PC-3 (cell line): ENCODE data around the gene SH3BP1. TPM values are rescaled to one million over a fixed set of nuclear protein-coding genes. Genes with fewer than 3 reads are reported as not detected.

ENCODE experiments used
- ATAC-seq: fragments of 200-7000 bp; cut with Tn5 transposase; 2 replicates; pipeline ENCODE4 v1.9.1; 2020; ENCODE audit warnings: mild to moderate bottlenecking, moderate library complexity
- BruUV-seq: library from RNA; stranded (reverse); fragments of 400-500 nt; replicated peaks from 2 replicates; lab custom pipeline; 2021; lab: Mats Ljungman, UMichigan
- CTCF ChIA-PET: fragments of 300-600 bp; sonication (Branson Sonifier 250); formaldehyde crosslinking; loops from one replicate; lab custom pipeline; 2022; ENCODE audit warnings: antibody characterized with exemption; lab: Charles Lee
- POLR2A ChIA-PET: fragments of 300-600 bp; sonication (Branson Sonifier 250); formaldehyde crosslinking; loops from one replicate; lab custom pipeline; 2022; ENCODE audit warnings: antibody characterized with exemption; ENCODE audit not compliant: unreplicated experiment; lab: Charles Lee
- DNase-seq: peaks from one replicate; pipeline ENCODE4 v3.0.0-alpha.2; 2015
- H2AFZ ChIP-seq: fragments of 300-600 bp; sonication (generic); 2 replicates; pipeline ENCODE4 v1.6.0; 2016; ENCODE audit warnings: antibody characterized with exemption, low read length
- H3F3A ChIP-seq: fragments of 300-600 bp; sonication (generic); one replicate; pipeline ENCODE4 v1.6.0; 2017; ENCODE audit warnings: antibody characterized with exemption, low read length, control low read depth, mild to moderate bottlenecking; ENCODE audit not compliant: unreplicated experiment
- H3K27ac ChIP-seq: fragments of 300-600 bp; sonication (generic); 2 replicates; pipeline ENCODE4 v1.5.1; 2016; ENCODE audit warnings: mild to moderate bottlenecking, low read length
- H3K27me3 ChIP-seq: fragments of 300-600 bp; sonication (generic); 2 replicates; pipeline ENCODE4 v1.6.1; 2016; ENCODE audit warnings: low read length, mixed read lengths
- H3K36me3 ChIP-seq: fragments of 300-600 bp; sonication (generic); 2 replicates; pipeline ENCODE4 v1.6.1; 2016; ENCODE audit warnings: low read depth, mixed run types, low read length, mixed read lengths
- H3K4me1 ChIP-seq: fragments of 300-600 bp; sonication (generic); 2 replicates; pipeline ENCODE4 v1.5.1; 2016; ENCODE audit warnings: low read length; ENCODE audit not compliant: insufficient read depth
- H3K4me2 ChIP-seq: fragments of 300-600 bp; sonication (generic); 2 replicates; pipeline ENCODE4 v1.6.0; 2016; ENCODE audit warnings: low read length
- H3K4me3 ChIP-seq: fragments of 300-600 bp; sonication (generic); 2 replicates; pipeline ENCODE4 v1.5.1; 2016; ENCODE audit warnings: mild to moderate bottlenecking, low read length, mixed read lengths
- H3K79me2 ChIP-seq: fragments of 300-600 bp; sonication (generic); 2 replicates; pipeline ENCODE4 v1.6.1; 2017; ENCODE audit warnings: low read length, mixed read lengths
- H3K9ac ChIP-seq: fragments of 300-600 bp; sonication (generic); 2 replicates; pipeline ENCODE4 v1.6.0; 2016; ENCODE audit warnings: mild to moderate bottlenecking, low read length
- H3K9me2 ChIP-seq: fragments of 300-600 bp; sonication (generic); replicated peaks from 2 replicates; pipeline ENCODE4 v1.6.1; 2016; ENCODE audit warnings: mixed run types, low read length, mixed read lengths
- H3K9me3 ChIP-seq: fragments of 300-600 bp; sonication (generic); 2 replicates; pipeline ENCODE4 v1.6.1; 2016; ENCODE audit warnings: low read length, mixed read lengths
- H4K20me1 ChIP-seq: fragments of 300-600 bp; sonication (generic); 2 replicates; pipeline ENCODE4 v1.6.1; 2016; ENCODE audit warnings: low read length, mixed read lengths
- EZH2 ChIP-seq: fragments of 300-600 bp; sonication (generic); IDR thresholded peaks from one replicate; pipeline ENCODE4 v1.6.1; 2017; ENCODE audit warnings: antibody characterized with exemption, mild to moderate bottlenecking, low read length; ENCODE audit not compliant: unreplicated experiment
- EZH2phosphoT487 ChIP-seq: fragments of 300-600 bp; sonication (generic); IDR thresholded peaks from 2 replicates; pipeline ENCODE4 v1.6.1; 2018; ENCODE audit warnings: mild to moderate bottlenecking, antibody characterized with exemption, low read length, borderline replicate concordance
- intact Hi-C: fragments of 100-400 bp; cut with micrococcal nuclease; formaldehyde crosslinking; loops from 2 replicates; pipeline ENCODE4 v1.9.0; 2023
- total RNA-seq: library from RNA; depleted of rRNA; stranded (reverse); fragments of >200 nt; gene quantifications from 2 replicates; pipeline ENCODE4 v1.2.3, GENCODE V29; 2014
- TF ChIP-seq, protein P1 (sequence below): fragments of 300-600 bp; sonication (generic); conservative IDR thresholded peaks from 2 replicates; pipeline ENCODE4 v1.5.1; 2017; ENCODE audit warnings: antibody characterized with exemption, low read depth, mild to moderate bottlenecking, low read length

Gene SH3BP1
- total RNA-seq, 1 experiment from 2014 or later: 18.0 TPM

DNA sequence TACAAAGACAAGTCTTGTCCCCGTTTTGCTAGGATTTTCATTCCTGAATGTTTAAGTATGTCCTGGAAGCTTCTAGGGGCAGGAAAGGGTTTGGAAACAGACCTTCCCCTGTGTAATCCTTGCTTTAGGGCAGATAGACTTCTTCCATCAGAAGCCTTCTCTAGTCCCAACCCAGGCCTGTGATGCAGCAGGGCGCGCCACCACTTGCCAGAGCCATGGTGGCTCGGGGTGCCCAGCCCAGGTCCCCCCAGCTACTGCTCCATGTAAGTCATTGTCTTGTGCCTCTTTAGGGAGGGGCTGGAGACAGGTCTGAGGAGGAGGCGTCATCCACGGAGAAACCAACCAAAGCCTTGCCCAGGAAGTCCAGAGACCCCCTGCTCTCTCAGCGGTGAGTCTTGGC lies 50.9 kb downstream of the SH3BP1 start:
- TF ChIP-seq EZH2: no peak
- TF ChIP-seq, protein P1, sequence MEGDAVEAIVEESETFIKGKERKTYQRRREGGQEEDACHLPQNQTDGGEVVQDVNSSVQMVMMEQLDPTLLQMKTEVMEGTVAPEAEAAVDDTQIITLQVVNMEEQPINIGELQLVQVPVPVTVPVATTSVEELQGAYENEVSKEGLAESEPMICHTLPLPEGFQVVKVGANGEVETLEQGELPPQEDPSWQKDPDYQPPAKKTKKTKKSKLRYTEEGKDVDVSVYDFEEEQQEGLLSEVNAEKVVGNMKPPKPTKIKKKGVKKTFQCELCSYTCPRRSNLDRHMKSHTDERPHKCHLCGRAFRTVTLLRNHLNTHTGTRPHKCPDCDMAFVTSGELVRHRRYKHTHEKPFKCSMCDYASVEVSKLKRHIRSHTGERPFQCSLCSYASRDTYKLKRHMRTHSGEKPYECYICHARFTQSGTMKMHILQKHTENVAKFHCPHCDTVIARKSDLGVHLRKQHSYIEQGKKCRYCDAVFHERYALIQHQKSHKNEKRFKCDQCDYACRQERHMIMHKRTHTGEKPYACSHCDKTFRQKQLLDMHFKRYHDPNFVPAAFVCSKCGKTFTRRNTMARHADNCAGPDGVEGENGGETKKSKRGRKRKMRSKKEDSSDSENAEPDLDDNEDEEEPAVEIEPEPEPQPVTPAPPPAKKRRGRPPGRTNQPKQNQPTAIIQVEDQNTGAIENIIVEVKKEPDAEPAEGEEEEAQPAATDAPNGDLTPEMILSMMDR: no peak
- TF ChIP-seq EZH2phosphoT487: no peak
- intact Hi-C loops: loop anchor here (10.0 kb wide), 1 partner anchor 54 kb away; no protein-coding TSS in a partner anchor

DNA sequence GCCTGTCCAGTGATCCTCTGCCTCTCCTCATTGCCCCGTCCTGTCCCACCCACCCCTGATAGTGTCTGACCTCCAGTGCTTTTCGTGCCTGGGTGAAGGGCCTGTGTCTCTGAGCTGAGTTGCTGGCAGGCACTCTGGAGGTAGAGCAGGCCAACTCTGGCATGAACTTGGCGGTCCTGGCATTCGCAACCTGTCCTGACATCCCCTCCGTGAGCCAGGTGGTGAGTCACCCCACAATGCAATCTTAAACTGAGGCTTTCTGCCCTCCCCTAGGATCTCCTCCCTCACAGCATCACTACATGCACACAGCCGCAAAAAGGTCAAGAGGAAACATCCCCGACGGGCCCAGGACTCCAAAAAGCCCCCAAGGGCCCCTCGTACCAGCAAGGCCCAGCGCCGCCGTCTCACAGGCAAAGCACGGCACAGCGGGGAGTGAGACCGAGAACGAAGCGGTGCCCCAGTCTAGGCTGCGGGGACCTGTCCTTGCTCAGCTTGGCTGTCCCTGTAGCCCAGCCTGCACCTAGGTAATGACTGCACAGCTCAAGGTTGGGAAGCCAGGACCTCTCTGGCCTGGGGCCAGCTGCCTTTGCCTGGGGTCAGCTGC lies 51.5 kb downstream of the SH3BP1 start:
- H2AFZ ChIP-seq: no peak overlapping the region
- H3K27ac ChIP-seq: no peak overlapping the region
- no peak overlapping the region for H3K4me2 ChIP-seq
- no TSS peak for BruUV-seq
- H3K9me3 ChIP-seq: no peaks in the 10 kb centered on the region
- no peak overlapping the region for H3K4me3 ChIP-seq
- H3K27me3 ChIP-seq: no peaks in the 10 kb centered on the region
- ATAC-seq: no peak
- no peaks in the 10 kb centered on the region for H3F3A ChIP-seq
- H3K36me3 ChIP-seq: peaks cover 17% of the 10 kb centered on the region; the same call in 1 of the 2 replicates
- no peak overlapping the region for H3K9ac ChIP-seq
- H3K4me1 ChIP-seq: peaks cover 18% of the 10 kb centered on the region
- DNase-seq: peak; percentile 14
- peaks cover 21% of the 10 kb centered on the region for H3K79me2 ChIP-seq
- TF ChIP-seq EZH2 (no peak), EZH2phosphoT487 (no peak)
- TF ChIP-seq, protein P1: no peak
- POLR2A ChIA-PET: no interaction called here
- intact Hi-C loops: loop anchor here (10.0 kb wide), 1 partner anchor 54 kb away; no protein-coding TSS in a partner anchor
- no peaks in the 10 kb centered on the region for H3K9me2 ChIP-seq
- H4K20me1 ChIP-seq: no peaks in the 10 kb centered on the region
- CTCF ChIA-PET: no interaction called here

More for the DNA sequence above, 50.9 kb downstream of the SH3BP1 start:
- Histone ChIP-seq H3K9me2 (no peaks in the 10 kb centered on the region), H3K9ac (no peak overlapping the region), H3K4me1 (peaks cover 16% of the 10 kb centered on the region), H3K79me2 (peaks cover 21% of the 10 kb centered on the region), H3K27ac (no peak overlapping the region), H3K27me3 (no peaks in the 10 kb centered on the region), H3K4me2 (no peak overlapping the region), H4K20me1 (no peaks in the 10 kb centered on the region), H3F3A (no peaks in the 10 kb centered on the region), H3K36me3 (peaks cover 17% of the 10 kb centered on the region; the same call in 1 of the 2 replicates), H3K9me3 (no peaks in the 10 kb centered on the region), H3K4me3 (no peak overlapping the region), H2AFZ (no peak overlapping the region)
- BruUV-seq: no TSS peak
- CTCF ChIA-PET: no interaction called here
- POLR2A ChIA-PET: no interaction called here
- DNase-seq: no peak
- no peak for ATAC-seq
